ENCODE results near the gene ACKR2.

ACKR2 gene

DNA sequence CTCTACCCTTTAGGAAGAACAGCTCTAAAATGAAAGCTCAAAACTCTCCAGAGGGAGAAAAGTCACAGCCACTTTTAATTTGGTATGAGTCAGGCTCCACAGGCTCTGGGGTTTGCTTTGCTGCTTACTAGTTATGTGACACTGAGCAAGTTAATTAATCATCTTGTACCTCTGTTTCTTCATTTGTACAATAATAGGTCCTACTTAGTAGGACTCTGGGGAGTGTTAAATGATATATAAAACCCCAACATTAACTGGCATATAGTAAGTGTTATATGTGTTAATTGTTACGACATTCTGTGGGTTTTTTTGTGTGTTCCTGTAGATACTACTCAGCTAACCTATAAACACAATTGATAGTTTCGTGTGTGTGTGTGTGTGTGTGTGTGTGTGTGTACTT, 6.6 kb downstream of the ACKR2 start (continued):
- no peak for TF ChIP-seq ZSCAN23 (tag by site-specific recombination; IDR thresholded peaks at IDR 0.05)
- TF ChIP-seq, protein P1, sequence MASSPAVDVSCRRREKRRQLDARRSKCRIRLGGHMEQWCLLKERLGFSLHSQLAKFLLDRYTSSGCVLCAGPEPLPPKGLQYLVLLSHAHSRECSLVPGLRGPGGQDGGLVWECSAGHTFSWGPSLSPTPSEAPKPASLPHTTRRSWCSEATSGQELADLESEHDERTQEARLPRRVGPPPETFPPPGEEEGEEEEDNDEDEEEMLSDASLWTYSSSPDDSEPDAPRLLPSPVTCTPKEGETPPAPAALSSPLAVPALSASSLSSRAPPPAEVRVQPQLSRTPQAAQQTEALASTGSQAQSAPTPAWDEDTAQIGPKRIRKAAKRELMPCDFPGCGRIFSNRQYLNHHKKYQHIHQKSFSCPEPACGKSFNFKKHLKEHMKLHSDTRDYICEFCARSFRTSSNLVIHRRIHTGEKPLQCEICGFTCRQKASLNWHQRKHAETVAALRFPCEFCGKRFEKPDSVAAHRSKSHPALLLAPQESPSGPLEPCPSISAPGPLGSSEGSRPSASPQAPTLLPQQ (tag by site-specific recombination; IDR thresholded peaks at IDR 0.05): no peak
- TF ChIP-seq ZNF560 (tag by site-specific recombination; IDR thresholded peaks at IDR 0.05; ENCODE audit: borderline replicate concordance): no peak
- TF ChIP-seq HOXA7 (CRISPR knock-in tag; IDR thresholded peaks at IDR 0.05; ENCODE audit: borderline replicate concordance): no peak
- no peak for TF ChIP-seq ZNF280D (tag by site-specific recombination; IDR thresholded peaks at IDR 0.05)
- no peak for TF ChIP-seq ZNF157 (tag by site-specific recombination; IDR thresholded peaks at IDR 0.05)
- no peak for TF ChIP-seq SP3 (tag by site-specific recombination; IDR thresholded peaks at IDR 0.05)
- TF ChIP-seq ZNF16 (tag by site-specific recombination; IDR thresholded peaks at IDR 0.05; ENCODE audit: low read depth): no peak
- no peak for TF ChIP-seq ZNF561 (tag by site-specific recombination; IDR thresholded peaks at IDR 0.05; ENCODE audit: borderline replicate concordance)
- 0 out of 2 replicates have a peak, but pooled peaks have one; percentile 2 for TF ChIP-seq ZNF341 (tag by site-specific recombination; IDR thresholded peaks at IDR 0.05; ENCODE audit: low read depth)
- TF ChIP-seq, protein P2, sequence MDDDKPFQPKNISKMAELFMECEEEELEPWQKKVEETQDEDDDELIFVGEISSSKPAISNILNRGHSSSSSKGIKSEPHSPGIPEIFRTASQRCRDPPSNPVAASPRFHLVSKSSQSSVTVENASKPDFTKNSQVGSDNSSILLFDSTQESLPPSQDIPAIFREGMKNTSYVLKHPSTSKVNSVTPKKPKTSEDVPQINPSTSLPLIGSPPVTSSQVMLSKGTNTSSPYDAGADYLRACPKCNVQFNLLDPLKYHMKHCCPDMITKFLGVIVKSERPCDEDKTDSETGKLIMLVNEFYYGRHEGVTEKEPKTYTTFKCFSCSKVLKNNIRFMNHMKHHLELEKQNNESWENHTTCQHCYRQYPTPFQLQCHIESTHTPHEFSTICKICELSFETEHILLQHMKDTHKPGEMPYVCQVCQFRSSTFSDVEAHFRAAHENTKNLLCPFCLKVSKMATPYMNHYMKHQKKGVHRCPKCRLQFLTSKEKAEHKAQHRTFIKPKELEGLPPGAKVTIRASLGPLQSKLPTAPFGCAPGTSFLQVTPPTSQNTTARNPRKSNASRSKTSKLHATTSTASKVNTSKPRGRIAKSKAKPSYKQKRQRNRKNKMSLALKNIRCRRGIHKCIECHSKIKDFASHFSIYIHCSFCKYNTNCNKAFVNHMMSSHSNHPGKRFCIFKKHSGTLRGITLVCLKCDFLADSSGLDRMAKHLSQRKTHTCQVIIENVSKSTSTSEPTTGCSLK (tag by site-specific recombination; IDR thresholded peaks at IDR 0.05): no peak
- no peak for TF ChIP-seq ZNF645 (tag by site-specific recombination; IDR thresholded peaks at IDR 0.05)
- TF ChIP-seq, protein P3, sequence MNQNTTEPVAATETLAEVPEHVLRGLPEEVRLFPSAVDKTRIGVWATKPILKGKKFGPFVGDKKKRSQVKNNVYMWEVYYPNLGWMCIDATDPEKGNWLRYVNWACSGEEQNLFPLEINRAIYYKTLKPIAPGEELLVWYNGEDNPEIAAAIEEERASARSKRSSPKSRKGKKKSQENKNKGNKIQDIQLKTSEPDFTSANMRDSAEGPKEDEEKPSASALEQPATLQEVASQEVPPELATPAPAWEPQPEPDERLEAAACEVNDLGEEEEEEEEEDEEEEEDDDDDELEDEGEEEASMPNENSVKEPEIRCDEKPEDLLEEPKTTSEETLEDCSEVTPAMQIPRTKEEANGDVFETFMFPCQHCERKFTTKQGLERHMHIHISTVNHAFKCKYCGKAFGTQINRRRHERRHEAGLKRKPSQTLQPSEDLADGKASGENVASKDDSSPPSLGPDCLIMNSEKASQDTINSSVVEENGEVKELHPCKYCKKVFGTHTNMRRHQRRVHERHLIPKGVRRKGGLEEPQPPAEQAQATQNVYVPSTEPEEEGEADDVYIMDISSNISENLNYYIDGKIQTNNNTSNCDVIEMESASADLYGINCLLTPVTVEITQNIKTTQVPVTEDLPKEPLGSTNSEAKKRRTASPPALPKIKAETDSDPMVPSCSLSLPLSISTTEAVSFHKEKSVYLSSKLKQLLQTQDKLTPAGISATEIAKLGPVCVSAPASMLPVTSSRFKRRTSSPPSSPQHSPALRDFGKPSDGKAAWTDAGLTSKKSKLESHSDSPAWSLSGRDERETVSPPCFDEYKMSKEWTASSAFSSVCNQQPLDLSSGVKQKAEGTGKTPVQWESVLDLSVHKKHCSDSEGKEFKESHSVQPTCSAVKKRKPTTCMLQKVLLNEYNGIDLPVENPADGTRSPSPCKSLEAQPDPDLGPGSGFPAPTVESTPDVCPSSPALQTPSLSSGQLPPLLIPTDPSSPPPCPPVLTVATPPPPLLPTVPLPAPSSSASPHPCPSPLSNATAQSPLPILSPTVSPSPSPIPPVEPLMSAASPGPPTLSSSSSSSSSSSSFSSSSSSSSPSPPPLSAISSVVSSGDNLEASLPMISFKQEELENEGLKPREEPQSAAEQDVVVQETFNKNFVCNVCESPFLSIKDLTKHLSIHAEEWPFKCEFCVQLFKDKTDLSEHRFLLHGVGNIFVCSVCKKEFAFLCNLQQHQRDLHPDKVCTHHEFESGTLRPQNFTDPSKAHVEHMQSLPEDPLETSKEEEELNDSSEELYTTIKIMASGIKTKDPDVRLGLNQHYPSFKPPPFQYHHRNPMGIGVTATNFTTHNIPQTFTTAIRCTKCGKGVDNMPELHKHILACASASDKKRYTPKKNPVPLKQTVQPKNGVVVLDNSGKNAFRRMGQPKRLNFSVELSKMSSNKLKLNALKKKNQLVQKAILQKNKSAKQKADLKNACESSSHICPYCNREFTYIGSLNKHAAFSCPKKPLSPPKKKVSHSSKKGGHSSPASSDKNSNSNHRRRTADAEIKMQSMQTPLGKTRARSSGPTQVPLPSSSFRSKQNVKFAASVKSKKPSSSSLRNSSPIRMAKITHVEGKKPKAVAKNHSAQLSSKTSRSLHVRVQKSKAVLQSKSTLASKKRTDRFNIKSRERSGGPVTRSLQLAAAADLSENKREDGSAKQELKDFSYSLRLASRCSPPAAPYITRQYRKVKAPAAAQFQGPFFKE (tag by site-specific recombination; IDR thresholded peaks at IDR 0.05; ENCODE audit: borderline replicate concordance): no peak
- no peak for TF ChIP-seq KLF1 (tag by site-specific recombination; IDR thresholded peaks at IDR 0.05)
- TF ChIP-seq ZNF19 (tag by site-specific recombination; IDR thresholded peaks at IDR 0.05; ENCODE audit: low read depth): no peak
- no peak for TF ChIP-seq ZNF133 (tag by site-specific recombination; IDR thresholded peaks at IDR 0.05)
- no peak for TF ChIP-seq TRIM28 (IDR thresholded peaks at IDR 0.05; ENCODE audit: borderline replicate concordance, low read length)
- no peak for TF ChIP-seq HOXC10 (CRISPR knock-in tag; IDR thresholded peaks at IDR 0.05)
- no peak for TF ChIP-seq ZBTB20 (tag by site-specific recombination; IDR thresholded peaks at IDR 0.05)
- TF ChIP-seq ZIC2 (tag by site-specific recombination; IDR thresholded peaks at IDR 0.05): no peak
- no peak for TF ChIP-seq ZNF776 (tag by site-specific recombination; IDR thresholded peaks at IDR 0.05; ENCODE audit: borderline replicate concordance)
- no peak for TF ChIP-seq SP2 (tag by site-specific recombination; IDR thresholded peaks at IDR 0.05)
- 0 out of 2 replicates have a peak, but pooled peaks have one; percentile 16 for TF ChIP-seq PRDM4 (tag by site-specific recombination; IDR thresholded peaks at IDR 0.05)

Data from HEK293 (cell line).